Stimulated activated CD8-positive, alpha-beta memory T cell treated with anti-CD3 and anti-CD28 coated beads, Interleukin-12 subunit alpha, Interleukin-12 subunit beta, amount 100 ng/mL, for 1 hour (primary cell): ENCODE measurements around the gene TNFRSF13B.

Experiments
- DNase-seq: peaks from one replicate; pipeline ENCODE4 v3.0.0-alpha.2; 2020; ENCODE audit warnings: low read depth

Gene TNFRSF13B

DNA sequence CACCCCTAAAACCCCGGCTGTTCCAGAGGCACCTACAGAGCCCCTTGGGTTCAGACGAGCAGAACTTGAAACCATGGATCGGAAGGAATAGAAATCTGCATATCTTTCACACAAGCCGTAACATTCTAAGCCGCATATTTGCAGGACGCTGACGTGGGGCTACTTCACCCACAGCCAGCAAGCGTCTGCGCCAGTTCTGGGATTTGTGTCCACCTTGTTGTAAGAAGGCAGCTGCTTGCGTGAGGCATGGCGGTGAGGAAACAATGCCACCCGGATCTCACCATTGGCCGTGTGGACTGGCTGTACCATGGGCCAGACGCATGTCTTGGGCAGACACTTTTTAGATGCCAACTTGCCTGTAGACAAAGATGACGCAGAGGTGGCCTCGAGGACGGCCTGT lies 34.5 kb downstream of the TNFRSF13B start:
- DNase-seq = no peak

- DNase-seq = no peak
Measured at GRCh38 chr17:16936536-16937310, 35.2 kb downstream of the TNFRSF13B start.

DNA sequence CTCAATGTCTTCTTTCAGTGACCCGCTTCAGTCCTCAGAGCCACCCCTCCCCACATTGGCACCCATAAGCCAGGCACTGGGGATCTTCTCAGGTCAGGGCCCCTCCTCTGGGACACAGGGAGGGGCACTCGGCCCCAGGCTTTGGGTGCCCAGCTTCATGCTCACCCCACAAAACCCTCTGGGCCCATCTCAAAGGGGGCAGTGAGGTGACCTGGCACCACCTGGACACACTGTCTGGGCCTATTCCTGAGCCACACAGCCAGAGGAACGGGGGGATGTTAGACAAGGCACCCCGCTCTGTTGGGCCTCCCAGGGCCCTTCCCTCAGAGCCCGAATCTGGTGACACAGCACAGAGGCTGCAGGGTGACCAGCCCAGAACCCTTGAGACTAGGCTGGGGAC lies 36.1 kb downstream of the TNFRSF13B start:
- DNase-seq = no peak

DNA sequence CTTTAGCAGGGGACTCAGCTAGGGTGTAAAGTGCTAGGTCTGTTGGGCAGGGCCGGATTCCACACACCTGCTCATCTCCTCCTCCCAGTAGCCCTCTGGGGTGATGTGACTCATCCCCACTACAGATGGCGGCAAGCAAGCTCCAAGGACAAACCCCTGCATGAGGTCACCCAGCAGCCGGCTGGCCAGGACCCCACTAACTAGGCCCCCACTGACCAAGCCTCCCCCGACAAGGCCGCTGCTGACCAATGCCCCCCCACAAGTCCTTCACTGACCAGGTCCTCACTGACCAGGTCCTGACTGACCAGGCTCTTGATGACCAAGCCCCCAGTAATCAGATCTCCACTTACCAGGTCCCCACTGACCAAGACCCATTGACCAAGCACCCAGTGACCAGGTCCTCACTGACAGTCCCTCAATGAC lies 36.7 kb downstream of the TNFRSF13B start:
- no peak for DNase-seq

GRCh38 chr17:16934836-16935235 lies 37.1 kb downstream of the TNFRSF13B start:
- DNase-seq = no peak

GRCh38 chr17:16934133-16934795 lies 37.7 kb downstream of the TNFRSF13B start:
- no peak for DNase-seq

- no peak for DNase-seq
Measured at GRCh38 chr17:16933317-16934132, 38.4 kb downstream of the TNFRSF13B start.

DNA sequence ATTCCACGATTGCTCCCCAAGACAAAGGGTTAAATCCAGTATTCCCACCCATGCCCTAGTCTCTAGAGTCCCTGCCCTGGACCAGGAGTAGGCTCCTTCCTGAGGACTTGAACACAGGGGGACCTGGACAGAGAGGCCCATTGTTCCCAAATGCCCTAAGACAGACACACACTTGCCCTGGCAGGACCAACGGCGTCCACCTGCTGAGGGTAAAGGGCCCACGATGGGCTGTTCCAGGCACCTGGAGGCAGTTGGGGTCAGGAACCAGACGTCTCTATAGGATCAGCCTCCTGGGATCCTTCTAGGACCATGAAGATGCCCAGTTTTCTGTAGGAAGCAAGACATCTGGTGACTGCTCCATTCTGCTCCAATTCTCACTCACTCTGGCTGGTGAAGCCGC lies 39.3 kb downstream of the TNFRSF13B start:
- DNase-seq = no peak

DNA sequence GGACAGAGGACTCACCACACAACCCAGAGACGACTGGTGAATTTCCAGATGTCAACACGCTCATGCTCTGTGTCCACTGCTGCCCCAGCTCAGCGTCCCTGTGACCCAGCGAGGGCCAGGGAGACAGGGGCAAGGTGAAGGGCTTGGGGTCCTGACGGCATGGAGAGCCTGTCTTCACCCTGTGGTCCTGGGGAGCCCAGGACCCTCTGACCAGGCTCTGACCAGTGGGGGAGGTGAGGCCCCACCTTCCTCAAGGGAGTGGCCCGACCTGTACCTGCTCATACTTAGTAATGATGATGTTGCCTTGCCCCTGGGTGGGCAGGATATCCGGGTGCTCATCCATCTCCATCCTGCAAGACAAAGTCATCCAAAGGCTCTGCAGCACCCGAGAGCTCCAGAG lies 39.8 kb downstream of the TNFRSF13B start:
- DNase-seq = no peak

DNA sequence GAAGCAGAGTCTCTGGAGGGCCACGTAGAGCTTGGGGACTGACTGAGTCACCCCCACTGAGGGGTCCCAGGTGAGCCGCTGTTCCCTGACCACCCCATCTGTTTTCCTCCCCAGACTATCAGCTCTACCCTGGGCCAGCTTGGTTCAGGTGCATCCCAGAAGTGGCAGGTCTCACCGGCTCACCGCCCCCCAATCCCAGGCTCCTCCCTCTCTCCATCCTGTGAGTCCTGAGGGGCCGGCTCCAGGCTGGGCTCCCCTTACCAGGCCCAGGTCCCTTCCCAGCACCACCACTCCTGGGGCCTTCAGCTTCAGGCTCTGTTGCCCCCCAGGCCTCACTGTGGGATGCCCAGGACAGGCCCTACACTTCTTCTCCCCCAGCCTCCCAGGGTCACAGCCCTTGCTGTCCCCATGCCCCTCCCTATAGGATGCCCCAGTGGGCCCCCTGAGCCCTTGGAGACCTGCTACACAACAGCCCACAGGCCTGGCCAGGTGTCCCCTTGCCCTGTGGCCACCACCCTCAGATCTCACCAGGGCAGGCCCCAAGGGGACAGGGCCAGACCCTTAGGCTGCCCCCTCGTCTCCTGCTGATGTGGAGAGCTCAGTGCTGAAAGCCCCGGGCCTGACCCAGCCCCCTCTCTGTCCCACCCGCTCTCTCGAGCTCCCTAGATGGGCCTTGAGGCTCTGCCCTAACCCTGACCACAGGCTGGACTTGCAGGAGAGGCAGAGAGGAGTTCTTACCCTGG lies 40.4 kb downstream of the TNFRSF13B start:
- no peak for DNase-seq

DNA sequence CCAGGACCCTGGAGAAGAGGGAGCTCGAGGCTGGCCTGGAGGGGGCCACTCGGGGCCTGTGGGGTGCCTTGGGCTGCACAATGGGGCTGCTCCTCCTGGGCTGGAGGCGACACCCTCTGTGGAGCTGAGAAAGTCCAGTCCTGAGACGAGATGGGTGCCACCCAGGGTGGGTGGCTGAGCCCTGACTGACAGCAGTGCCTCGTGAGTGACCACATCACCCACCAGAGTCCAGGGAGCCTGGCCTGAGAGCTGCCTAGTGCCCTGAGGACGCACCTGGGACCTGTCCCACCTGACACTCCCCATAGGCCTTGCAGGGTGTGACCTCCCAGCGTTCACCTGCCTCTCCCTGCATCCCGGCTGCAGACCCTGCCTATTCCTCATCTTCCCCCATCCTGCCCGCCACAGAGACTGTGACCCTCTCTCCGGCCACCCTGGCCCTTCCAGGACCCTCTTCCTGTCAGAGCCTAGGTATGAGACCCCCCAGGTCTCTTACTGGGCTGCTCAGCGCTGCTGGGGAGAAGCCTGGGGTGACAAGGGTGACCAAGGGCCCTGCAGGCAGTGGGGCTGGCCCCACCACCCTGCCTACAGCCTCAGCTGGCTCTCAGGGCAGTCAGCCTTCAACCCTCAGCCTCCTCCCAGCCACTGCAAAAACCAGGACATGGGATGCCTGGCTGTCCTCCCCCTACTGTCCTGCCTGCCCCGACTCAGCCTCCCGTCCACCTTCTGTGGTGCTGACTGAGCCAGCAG lies 41.2 kb downstream of the TNFRSF13B start:
- no peak for DNase-seq

GRCh38 chr17:16929757-16930520 lies 42.0 kb downstream of the TNFRSF13B start:
- no peak for DNase-seq

DNA sequence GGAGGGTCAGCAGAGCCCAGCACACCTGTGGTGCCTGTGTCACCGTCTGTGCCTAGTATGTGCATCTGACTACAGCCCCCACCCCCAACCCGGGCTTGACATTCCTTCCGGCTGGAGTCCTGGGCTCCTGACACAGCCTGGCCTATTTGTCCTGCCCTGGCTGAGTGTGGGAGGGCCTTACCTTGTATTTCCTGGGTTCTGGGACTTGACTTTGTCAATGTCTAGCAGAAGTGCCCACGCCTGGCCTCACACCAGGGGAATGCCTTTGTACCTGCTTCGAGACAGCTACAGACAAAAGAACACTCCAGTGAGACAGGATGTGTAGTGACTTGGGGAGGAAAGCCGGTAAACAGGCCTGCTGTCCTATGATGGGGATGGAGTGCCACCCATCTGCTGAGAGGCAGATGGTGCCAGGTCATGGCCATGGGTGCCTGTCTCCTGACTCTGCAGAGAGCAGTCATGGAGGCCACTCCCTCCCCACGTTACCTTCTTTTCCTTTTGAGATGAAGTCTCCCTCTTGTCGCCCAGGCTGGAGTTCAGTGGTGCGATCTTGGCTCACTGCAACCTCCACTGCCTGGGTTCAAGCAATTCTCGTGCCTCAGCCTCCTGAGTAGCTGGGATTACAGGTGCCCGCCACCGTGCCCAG lies 42.8 kb downstream of the TNFRSF13B start:
- no peak for DNase-seq

DNA sequence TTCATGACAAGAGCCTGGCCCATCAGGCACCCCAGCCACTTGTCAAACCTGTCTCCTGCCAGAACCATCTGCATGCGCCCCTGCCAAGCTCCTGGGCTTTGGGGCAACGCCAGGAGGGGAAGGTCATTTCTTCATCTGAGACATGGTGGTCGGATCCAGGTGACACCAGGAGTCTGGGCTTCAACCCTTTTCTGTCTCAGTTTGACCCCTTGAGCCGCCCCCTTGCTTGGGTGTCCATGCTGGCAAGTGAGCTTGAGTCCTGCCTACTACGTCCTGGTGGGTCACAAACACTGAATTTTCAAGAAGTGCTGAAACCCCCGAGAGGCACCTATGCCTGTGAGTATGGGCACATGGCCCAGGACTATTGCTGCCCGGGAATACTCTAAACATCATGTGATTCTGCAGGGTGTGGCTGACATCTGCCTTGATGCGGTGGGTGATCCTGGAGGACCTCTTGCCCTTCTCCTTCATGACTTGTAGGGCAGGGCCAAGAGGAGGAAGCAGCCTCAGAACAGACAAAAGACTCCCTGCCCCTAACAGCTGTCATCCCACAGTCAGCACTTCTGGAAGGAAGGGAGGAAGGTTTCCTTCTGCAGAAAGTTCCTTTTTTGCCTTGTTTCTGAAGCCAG lies 43.4 kb downstream of the TNFRSF13B start:
- DNase-seq = no peak

DNA sequence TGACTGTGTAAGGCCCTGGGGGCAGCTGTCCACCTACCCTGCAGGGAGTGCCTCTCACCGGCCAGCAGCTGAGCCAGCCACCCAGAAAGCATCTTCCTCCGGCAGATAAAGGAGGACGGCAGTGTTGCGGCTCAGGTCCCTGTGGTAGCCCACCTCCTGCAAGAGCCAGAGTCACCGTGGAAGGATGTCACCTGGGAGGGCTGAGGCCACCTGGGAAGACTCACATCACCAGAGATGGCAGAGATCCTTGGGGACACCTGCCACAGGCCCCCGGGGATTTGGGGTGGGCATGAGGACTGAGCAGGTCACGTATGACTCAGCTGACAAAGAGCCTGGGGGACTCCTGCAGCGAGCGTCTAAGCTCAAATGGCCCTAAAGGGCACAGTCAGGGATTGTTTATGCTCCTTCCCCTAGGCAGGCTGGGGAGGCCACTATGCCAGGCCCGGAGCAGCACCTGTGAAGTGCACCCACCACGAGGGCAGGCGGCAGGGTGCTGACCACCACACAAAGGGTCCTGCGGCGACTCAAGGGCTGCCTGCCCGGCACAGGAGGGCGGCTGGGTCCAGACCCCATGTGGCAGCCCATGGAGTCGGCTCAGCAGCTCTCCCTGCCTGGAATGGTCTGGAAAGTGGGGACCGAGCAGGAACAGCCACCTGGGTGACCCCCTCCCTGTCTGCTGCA lies 44.1 kb downstream of the TNFRSF13B start:
- DNase-seq = no peak

DNA sequence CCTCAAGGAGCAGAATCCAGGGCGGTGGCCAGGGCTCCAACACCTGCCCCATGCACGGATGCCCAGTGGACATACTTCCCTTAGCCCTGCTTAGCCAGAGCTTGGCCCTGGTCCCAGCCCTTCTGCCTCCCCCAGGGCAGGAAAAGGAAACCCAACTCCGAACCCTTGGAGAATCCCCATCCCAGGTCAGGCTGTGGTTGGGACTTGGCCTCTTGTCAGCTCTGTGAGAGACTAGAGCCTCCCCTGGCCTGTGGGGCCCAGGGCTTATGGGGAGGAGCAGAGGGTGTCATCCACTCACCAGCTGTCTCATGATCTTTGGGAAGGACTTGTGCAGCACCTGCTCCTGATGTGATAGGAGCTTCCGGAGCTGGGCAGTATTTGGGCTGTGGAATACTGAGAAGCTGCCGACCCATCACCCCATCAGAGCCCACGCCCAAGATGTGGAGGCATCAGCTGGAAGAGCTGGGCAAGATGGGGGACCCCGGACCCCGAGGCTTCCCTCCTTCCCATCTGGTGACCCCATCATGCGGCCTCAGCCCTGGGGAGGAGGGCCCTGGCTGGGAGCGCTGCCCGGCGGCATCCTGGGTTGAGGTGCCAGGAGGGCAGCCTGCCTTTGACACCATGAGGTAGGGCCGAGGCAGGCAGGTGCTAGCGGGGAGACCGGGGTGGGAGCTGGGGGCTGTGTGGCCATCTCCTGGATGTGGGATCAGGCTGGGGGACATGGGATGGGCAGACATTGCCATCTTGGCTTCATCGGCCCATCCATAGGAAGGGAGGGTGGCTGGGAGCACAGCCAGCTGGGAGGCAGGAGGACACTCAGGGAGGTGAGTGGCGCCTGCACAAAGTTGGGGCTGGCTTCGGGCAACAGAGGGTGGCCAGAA lies 45.1 kb downstream of the TNFRSF13B start:
- DNase-seq = no peak

- no peak for DNase-seq
Measured at GRCh38 chr17:16926061-16926511, 45.8 kb downstream of the TNFRSF13B start.
